GM12865 (cell line): ENCODE results near the gene CHADL.

ENCODE experiments used
- DNase-seq: peaks from one replicate; pipeline ENCODE4 v3.0.0; 2010; ENCODE audit warnings: low read depth
- H3K4me3 ChIP-seq: 2 replicates; pipeline ENCODE4 v1.5.1; 2011; ENCODE audit warnings: mild to moderate bottlenecking, low read depth, low read length, control low read depth
- TF ChIP-seq, protein P1 (sequence below): IDR thresholded peaks from 2 replicates; pipeline ENCODE4 v1.5.1; 2011; ENCODE audit warnings: low read length, control low read depth, low read depth, inconsistent platforms; ENCODE audit not compliant: insufficient read depth; ENCODE audit errors: missing control alignments

CHADL gene

DNA sequence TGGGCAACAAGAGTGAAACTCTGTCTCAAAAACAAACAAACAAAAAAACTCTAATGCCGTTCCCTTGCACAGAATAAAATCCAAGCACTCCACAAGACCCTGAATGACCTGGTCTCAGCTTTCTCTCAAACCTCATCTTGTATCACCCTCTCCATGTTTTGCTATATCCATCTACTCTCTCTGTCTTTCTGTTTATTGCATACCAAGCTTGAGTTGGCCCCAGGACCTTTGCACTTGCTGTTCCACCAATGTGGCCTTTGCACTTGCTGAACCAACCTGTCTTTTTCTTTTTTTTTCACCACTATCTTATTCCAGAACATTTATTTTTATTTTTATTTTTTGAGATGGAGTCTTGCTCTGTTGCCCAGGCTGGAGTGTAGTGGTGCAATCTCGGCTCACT, 37.6 kb downstream of the CHADL start:
- no peak for DNase-seq
- H3K4me3 ChIP-seq: no peak overlapping the region
- TF ChIP-seq, protein P1, sequence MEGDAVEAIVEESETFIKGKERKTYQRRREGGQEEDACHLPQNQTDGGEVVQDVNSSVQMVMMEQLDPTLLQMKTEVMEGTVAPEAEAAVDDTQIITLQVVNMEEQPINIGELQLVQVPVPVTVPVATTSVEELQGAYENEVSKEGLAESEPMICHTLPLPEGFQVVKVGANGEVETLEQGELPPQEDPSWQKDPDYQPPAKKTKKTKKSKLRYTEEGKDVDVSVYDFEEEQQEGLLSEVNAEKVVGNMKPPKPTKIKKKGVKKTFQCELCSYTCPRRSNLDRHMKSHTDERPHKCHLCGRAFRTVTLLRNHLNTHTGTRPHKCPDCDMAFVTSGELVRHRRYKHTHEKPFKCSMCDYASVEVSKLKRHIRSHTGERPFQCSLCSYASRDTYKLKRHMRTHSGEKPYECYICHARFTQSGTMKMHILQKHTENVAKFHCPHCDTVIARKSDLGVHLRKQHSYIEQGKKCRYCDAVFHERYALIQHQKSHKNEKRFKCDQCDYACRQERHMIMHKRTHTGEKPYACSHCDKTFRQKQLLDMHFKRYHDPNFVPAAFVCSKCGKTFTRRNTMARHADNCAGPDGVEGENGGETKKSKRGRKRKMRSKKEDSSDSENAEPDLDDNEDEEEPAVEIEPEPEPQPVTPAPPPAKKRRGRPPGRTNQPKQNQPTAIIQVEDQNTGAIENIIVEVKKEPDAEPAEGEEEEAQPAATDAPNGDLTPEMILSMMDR: no peak

DNA sequence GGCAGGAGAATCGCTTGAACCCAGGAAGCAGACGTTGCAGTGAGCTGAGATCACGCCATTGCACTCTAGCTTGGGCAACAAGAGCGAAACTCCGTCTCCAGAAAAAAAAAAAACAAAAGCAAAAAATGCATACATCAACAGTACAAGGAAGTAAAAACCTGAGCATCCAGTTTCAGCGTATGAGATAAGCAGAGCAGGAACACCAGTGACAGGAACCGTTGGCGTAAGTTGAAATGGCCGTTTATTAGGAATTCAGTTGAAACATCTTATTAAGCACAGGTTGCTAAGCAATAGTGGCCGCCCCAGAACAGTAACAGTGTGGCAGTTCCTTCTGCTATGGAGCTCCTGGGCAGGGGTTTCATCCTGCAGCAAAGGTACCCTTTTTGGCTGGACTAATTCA, 39.6 kb downstream of the CHADL start:
- TF ChIP-seq, protein P1: no peak
- H3K4me3 ChIP-seq: no peak overlapping the region
- no peak for DNase-seq

DNA sequence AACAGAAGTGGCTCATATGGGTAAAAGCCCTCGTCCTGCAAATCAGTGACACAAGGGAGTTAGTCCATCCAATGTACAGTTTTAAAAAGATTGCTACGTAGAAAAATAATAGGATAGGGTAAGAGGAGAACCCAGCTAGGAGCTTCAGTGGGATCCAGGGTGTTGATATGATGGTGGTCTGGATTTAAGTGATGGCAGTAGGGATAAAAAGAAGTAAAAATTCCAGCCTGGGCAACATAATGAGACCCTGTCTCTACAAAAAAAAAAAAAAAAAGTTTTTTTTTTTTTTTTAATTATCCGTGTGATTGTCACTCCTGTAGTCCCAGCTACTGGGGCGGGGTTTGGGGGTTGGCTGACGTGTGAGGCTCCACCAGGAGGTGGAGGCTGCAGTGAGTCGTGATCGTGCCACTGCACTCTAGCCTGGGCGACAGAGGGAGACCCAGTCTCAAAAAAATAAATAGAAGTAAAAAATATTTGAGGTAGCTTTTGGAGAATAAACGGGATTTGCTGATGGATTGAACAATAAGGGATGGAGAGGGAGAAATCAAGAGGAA, 42.6 kb downstream of the CHADL start:
- H3K4me3 ChIP-seq: peak overlapping the region; percentile 84
- no peak for DNase-seq
- TF ChIP-seq, protein P1: no peak

DNA sequence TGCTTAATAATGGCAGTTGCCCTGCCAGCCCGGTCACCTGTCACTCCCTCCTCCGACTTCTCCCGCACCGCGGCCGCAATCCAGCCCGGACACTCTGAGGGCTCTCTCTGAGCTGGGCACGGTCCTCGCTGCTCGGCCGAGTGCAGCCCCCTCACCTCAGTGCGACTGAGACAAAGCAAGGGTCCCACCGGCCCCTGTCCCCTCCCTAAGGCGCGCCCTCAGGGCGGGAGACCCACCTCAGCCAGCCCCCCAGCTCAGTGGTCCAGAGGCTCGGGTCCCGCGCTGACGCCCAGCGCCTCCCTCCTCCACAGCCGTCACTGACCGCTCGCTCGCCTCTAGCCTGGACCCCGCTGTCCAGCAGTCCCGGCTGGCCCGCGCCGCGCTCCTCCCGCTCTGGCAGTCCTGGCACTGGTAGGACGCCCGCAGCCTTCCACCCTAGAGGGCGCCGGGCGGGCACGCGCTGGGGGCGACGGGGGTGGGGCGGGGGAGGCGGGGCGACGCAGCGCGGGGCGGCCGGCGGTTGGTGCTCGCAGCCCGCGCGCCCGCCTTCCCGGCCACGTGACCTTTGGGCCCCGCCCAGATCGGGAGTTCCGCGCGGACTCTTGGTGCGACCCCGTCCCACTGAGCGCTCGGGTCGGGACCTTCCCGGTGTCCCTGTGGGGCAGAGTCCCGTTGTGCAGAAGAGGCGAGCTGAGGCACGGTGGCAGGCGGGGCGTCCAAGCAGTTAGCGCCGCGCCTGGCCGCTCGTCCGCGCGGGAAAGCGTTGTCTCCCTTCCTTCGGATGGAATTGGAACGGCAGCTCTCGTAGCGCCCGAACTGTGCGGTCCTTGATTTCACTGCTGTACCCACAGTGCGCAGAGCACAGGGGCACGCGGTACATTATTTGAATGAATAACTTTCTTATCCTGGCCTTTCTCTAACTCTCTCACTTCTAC, 43.4 kb downstream of the CHADL start:
- TF ChIP-seq, protein P1: no peak
- DNase-seq: peak; percentile 73
- peak overlapping the region; percentile 84 for H3K4me3 ChIP-seq

DNA sequence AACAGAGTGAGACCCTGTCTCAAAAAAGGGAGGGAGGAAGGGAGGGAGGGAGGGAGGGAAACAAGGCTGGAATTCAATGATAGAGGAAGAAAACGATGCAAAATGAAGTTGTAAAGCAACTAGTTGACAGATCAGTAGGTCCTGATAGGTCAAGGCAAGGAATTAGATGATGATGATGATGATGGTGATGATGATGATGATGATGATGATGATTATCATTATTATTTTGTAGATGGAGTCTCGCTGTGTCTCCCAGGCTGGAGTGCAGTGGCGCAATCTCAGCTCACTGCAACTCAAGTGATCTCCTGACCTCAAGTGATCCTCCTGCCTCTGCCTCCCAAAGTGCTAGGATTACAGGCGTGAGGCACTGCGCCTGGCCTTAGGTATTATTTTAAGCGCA, 46.9 kb downstream of the CHADL start:
- H3K4me3 ChIP-seq: no peak overlapping the region
- TF ChIP-seq, protein P1: no peak
- DNase-seq: no peak

DNA sequence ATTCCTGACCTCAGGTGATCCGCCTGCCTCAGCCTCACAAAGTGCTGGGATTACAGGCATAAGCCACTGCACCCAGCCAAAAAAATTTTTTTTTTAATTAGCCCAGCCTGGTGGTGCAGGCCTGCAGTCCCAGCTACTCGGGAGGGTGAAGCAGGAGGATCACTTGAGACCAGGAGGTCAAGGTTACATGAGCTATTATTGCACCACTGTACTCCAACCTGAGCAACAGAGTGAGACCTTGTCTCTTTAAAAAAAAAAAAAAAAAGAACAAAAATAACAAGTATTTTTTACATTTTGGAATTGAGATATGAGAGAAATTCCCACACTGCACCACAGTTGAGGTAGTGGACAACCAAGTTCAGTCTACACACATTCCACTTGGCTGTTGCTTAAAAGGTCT, 49.3 kb downstream of the CHADL start:
- no peak overlapping the region for H3K4me3 ChIP-seq
- TF ChIP-seq, protein P1: no peak
- DNase-seq: no peak
